Caco-2 (cell line): ENCODE data around the gene IQCN. TPM values are rescaled to one million over a fixed set of nuclear protein-coding genes. Genes with fewer than 3 reads are reported as not detected.

Experiments
- Bru-seq: library from RNA; stranded (reverse); fragments of 400-500 nt; gene quantifications from one replicate; lab custom pipeline; 2021; lab: Mats Ljungman, UMichigan
- BruChase-seq, 2 experiments: library from RNA; stranded (reverse); fragments of 400-500 nt; gene quantifications; one replicate each; lab custom pipeline; 2021; lab: Mats Ljungman, UMichigan
- BruUV-seq: library from RNA; stranded (reverse); fragments of 400-500 nt; replicated peaks from 2 replicates; lab custom pipeline; 2021; lab: Mats Ljungman, UMichigan
- CTCF ChIA-PET: fragments of 300-600 bp; sonication (Branson Sonifier 250); formaldehyde crosslinking; loops from one replicate; lab custom pipeline; 2022; ENCODE audit warnings: antibody characterized with exemption; lab: Charles Lee
- POLR2A ChIA-PET: fragments of 300-600 bp; sonication (Branson Sonifier 250); formaldehyde crosslinking; loops from one replicate; lab custom pipeline; 2022; ENCODE audit warnings: antibody characterized with exemption; lab: Charles Lee
- DNase-seq, 2 experiments: peaks; one replicate each; pipeline versions ENCODE4 v3.0.0 to v3.0.0-alpha.2; 2020 to 2022
- H3K27me3 ChIP-seq: replicated peaks from 2 replicates; pipeline ENCODE4 v1.6.0; 2011; ENCODE audit warnings: low read length; ENCODE audit not compliant: control insufficient read depth, insufficient read depth
- H3K36me3 ChIP-seq: 2 replicates; pipeline ENCODE4 v1.5.1; 2011; ENCODE audit warnings: low read length; ENCODE audit not compliant: control insufficient read depth, insufficient read depth
- H3K4me1 ChIP-seq: fragments of 250-450 bp; sonication (Bioruptor Pico); 2 replicates; pipeline ENCODE4 v1.5.1; 2020; ENCODE audit warnings: mild to moderate bottlenecking
- H3K4me3 ChIP-seq: 2 replicates; pipeline ENCODE4 v1.5.1; 2011; ENCODE audit warnings: low read depth, mild to moderate bottlenecking, control low read depth, low read length
- H3K9me3 ChIP-seq: fragments of 250-450 bp; sonication (Bioruptor Pico); 2 replicates; pipeline ENCODE4 v1.5.1; 2020; ENCODE audit warnings: mild to moderate bottlenecking, moderate library complexity
- H3K27ac Mint-ChIP-seq: one replicate; pipeline ENCODE4 v1.8.0; 2022; ENCODE audit warnings: mixed read lengths; ENCODE audit not compliant: unreplicated experiment
- H3K27me3 Mint-ChIP-seq: one replicate; pipeline ENCODE4 v1.8.0; 2022; ENCODE audit warnings: mixed read lengths; ENCODE audit not compliant: insufficient read depth, unreplicated experiment
- H3K36me3 Mint-ChIP-seq: one replicate; pipeline ENCODE4 v1.8.0; 2022; ENCODE audit warnings: mild to moderate bottlenecking, mixed read lengths; ENCODE audit not compliant: insufficient read depth, unreplicated experiment
- H3K4me1 Mint-ChIP-seq: one replicate; pipeline ENCODE4 v1.8.0; 2022; ENCODE audit warnings: low read depth, mixed read lengths; ENCODE audit not compliant: unreplicated experiment
- H3K4me3 Mint-ChIP-seq: one replicate; pipeline ENCODE4 v1.8.0; 2022; ENCODE audit warnings: mild to moderate bottlenecking, moderate library complexity, mixed read lengths; ENCODE audit not compliant: unreplicated experiment
- H3K9me3 Mint-ChIP-seq: one replicate; pipeline ENCODE4 v1.8.0; 2022; ENCODE audit warnings: mixed read lengths; ENCODE audit not compliant: unreplicated experiment
- intact Hi-C: fragments of 100-400 bp; cut with micrococcal nuclease; formaldehyde crosslinking; loops from one replicate; pipeline ENCODE4 v1.10.0; 2022; ENCODE audit not compliant: unreplicated experiment
- long read RNA-seq: library from polyadenylated mRNA; stranded (forward); transcript quantifications from one replicate; pipeline ENCODE4 v2.0.0, GENCODE V29; 2022
- total RNA-seq: library from RNA; stranded (reverse); gene quantifications from 2 replicates; pipeline ENCODE4 v1.2.3, GENCODE V29; 2022
- TF ChIP-seq, protein P1 (sequence below), 2 experiments: fragments of 200-600 bp in 1 of 2; IDR thresholded peaks; 1 replicate in 1 of 2; 2 replicates in 1 of 2; pipeline versions ENCODE4 v1.5.1 to v1.8.0; 2011 to 2022; ENCODE audit warnings: antibody characterized with exemption in 1 of 2, control low read depth in 1 of 2, inconsistent platforms in 1 of 2, low read depth in 1 of 2, low read length in 1 of 2, mild to moderate bottlenecking in 1 of 2, moderate library complexity in 1 of 2; ENCODE audit not compliant: insufficient read depth in 1 of 2, severe bottlenecking in 1 of 2, unreplicated experiment in 1 of 2

IQCN gene
- total RNA-seq (1.5 and 2.1 TPM in 2 replicates), Bru-seq, nascent RNA (percentile 50 among the genes with signal in this experiment), BruChase-seq, experiment 1, labeled RNA remaining after a 2-hour chase (percentile 40 among the genes with signal in this experiment), BruChase-seq, experiment 2, labeled RNA remaining after a 6-hour chase (percentile 52 among the genes with signal in this experiment)
- long read RNA-seq, partial matches to known transcripts: 0 of 1 reads
- long read RNA-seq, other reads (novel, unspliced or antisense): 1 of 1 reads

DNA sequence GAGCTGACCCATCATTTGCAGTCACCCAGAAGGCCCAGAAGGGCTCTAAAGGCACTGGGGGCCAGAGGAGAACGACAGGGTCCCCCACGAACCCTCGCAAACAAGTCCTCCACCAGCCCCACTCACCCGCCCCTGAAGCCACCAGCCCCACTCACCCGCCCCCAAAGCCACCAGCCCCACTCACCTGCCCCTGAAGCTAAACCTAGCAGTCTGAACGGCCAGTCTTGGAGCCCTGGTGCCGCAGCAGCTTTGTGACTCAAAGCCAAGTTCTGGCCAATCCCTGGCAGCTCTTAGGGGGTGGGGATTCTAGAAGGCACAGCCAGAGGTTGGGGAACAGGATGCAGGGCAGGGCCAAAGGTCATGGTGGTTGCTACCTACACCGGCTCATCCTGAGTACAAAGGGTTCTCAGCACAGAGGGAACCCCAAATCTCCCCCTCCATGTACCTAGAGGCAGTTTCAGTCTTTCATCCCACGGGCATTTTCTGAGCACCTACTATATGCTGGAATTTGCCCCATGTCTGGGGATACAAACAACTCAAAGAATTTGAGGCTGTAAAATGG lies at the start of gene IQCN:
IQCN (minus strand) TSS at position 234 of the 562 bp plus-strand sequence. CDS start 4,974 bp downstream, outside the sequence.
- TF ChIP-seq, protein P1, sequence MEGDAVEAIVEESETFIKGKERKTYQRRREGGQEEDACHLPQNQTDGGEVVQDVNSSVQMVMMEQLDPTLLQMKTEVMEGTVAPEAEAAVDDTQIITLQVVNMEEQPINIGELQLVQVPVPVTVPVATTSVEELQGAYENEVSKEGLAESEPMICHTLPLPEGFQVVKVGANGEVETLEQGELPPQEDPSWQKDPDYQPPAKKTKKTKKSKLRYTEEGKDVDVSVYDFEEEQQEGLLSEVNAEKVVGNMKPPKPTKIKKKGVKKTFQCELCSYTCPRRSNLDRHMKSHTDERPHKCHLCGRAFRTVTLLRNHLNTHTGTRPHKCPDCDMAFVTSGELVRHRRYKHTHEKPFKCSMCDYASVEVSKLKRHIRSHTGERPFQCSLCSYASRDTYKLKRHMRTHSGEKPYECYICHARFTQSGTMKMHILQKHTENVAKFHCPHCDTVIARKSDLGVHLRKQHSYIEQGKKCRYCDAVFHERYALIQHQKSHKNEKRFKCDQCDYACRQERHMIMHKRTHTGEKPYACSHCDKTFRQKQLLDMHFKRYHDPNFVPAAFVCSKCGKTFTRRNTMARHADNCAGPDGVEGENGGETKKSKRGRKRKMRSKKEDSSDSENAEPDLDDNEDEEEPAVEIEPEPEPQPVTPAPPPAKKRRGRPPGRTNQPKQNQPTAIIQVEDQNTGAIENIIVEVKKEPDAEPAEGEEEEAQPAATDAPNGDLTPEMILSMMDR (IDR thresholded peaks at IDR 0.05; ENCODE audit: insufficient read depth in 1 of 2, low read depth in 1 of 2, low read length in 1 of 2, severe bottlenecking in 1 of 2, unreplicated experiment in 1 of 2): no peak
- H3K27me3 ChIP-seq: no peaks in the 10 kb centered on the region
- Mint-ChIP-seq H3K36me3 (peaks cover 81% of the 10 kb centered on the region), H3K4me3 (peak within 1 kb of the TSS; percentile 24), H3K4me1 (peaks cover 6% of the 10 kb centered on the region), H3K27ac (peak within 1 kb of the TSS; percentile 59), H3K9me3 (no peaks in the 10 kb centered on the region), H3K27me3 (peaks cover under 1% of the 10 kb centered on the region)
- intact Hi-C loops: no loop called here
- BruUV-seq: no TSS peak
- peaks cover 30% of the 10 kb centered on the region for H3K4me1 ChIP-seq
- DNase-seq: peak; percentile 47 to 51
- peaks cover 3% of the 10 kb centered on the region; the same call in 1 of the 2 replicates for H3K36me3 ChIP-seq
- no peaks in the 10 kb centered on the region for H3K9me3 ChIP-seq
- H3K4me3 ChIP-seq: no peak within 1 kb of the TSS
- ChIA-PET POLR2A (interaction anchor here (0.6 kb wide), 2 partner anchors 48 to 140 kb away, joined by 6 to 14 read pairs; partner anchors contain the start of gene LSM4), CTCF (interaction anchor here (0.6 kb wide), 1 partner anchor 64 kb away, joined by 4 read pairs; no protein-coding TSS in a partner anchor)

GRCh38 chr19:18322759-18323460 lies 48.7 kb upstream of the IQCN start, which contains the start of gene LSM4:
LSM4 (minus strand) TSS chr19:18323076; CDS start chr19:18323020, 56 bp downstream.
- BruUV-seq: no TSS peak
- ChIA-PET CTCF (interaction anchor here (0.6 to 2.5 kb wide), 9 partner anchors 15 to 114 kb away, joined by 3 to 105 read pairs (median 5); partner anchors contain the start of genes JUND and SSBP4), POLR2A (interaction anchor here (0.6 to 2.6 kb wide), 11 partner anchors 18 to 289 kb away, joined by 3 to 123 read pairs (median 4); partner anchors contain the start of genes GDF15, JUND and SSBP4)
- Histone ChIP-seq H3K27me3 (no peaks in the 10 kb centered on the region), H3K36me3 (no peaks in the 10 kb centered on the region), H3K4me3 (peak within 1 kb of the TSS; percentile 96), H3K4me1 (peaks cover 32% of the 10 kb centered on the region), H3K9me3 (no peaks in the 10 kb centered on the region)
- DNase-seq: peak; percentile 97 to 98
- intact Hi-C loops: loop anchor here (1.0 to 2.0 kb wide), 2 partner anchors 30 to 44 kb away; no protein-coding TSS in a partner anchor
- H3K27me3 Mint-ChIP-seq: no peaks in the 10 kb centered on the region
- no peaks in the 10 kb centered on the region for H3K9me3 Mint-ChIP-seq
- H3K27ac Mint-ChIP-seq: peak within 1 kb of the TSS; percentile 97
- peaks cover 18% of the 10 kb centered on the region for H3K36me3 Mint-ChIP-seq
- TF ChIP-seq, protein P1 (IDR thresholded peaks at IDR 0.05; ENCODE audit: insufficient read depth in 1 of 2, low read depth in 1 of 2, low read length in 1 of 2, severe bottlenecking in 1 of 2, unreplicated experiment in 1 of 2): peak in 1 of 2 experiments; percentile 38
- H3K4me1 Mint-ChIP-seq: peaks cover 30% of the 10 kb centered on the region
- peak within 1 kb of the TSS; percentile 92 for H3K4me3 Mint-ChIP-seq
